ES-I3 (cell line): Measurements from ENCODE around the gene ARL14.

Experiments
- H3K36me3 ChIP-seq: 2 replicates; pipeline ENCODE4 v1.6.1; 2013; ENCODE audit warnings: mild to moderate bottlenecking, low read length, control low read depth, moderate library complexity; ENCODE audit not compliant: insufficient read depth
- H3K4me1 ChIP-seq: 2 replicates; pipeline ENCODE4 v1.6.1; 2013; ENCODE audit warnings: mild to moderate bottlenecking, control low read depth, low read length; ENCODE audit not compliant: insufficient read depth
- H3K9ac ChIP-seq: 2 replicates; pipeline ENCODE4 v1.6.1; 2013; ENCODE audit warnings: low read depth, mild to moderate bottlenecking, low read length, moderate library complexity
- H3K9me3 ChIP-seq: 2 replicates; pipeline ENCODE4 v1.6.1; 2013; ENCODE audit warnings: mild to moderate bottlenecking, low read length, moderate library complexity; ENCODE audit not compliant: control insufficient read depth, insufficient read depth

Gene ARL14

GRCh38 chr3:160665231-160665630 is 11.7 kb upstream of the ARL14 start:
- no peak overlapping the region for H3K9ac ChIP-seq
- peaks cover 10% of the 10 kb centered on the region; the same call in 1 of the 2 replicates for H3K4me1 ChIP-seq
- no peaks in the 10 kb centered on the region for H3K9me3 ChIP-seq
- no peaks in the 10 kb centered on the region for H3K36me3 ChIP-seq

GRCh38 chr3:160665784-160666526 is 11.0 kb upstream of the ARL14 start:
- Histone ChIP-seq H3K4me1 (peaks cover 10% of the 10 kb centered on the region; the same call in 1 of the 2 replicates), H3K9me3 (no peaks in the 10 kb centered on the region), H3K9ac (no peak overlapping the region), H3K36me3 (no peaks in the 10 kb centered on the region)

GRCh38 chr3:160667452-160667851 is 9.5 kb upstream of the ARL14 start:
- Histone ChIP-seq H3K4me1 (peaks cover 10% of the 10 kb centered on the region; the same call in 1 of the 2 replicates), H3K36me3 (no peaks in the 10 kb centered on the region), H3K9me3 (no peaks in the 10 kb centered on the region), H3K9ac (no peak overlapping the region)

- Histone ChIP-seq H3K9ac (no peak overlapping the region), H3K9me3 (no peaks in the 10 kb centered on the region), H3K4me1 (peaks cover 10% of the 10 kb centered on the region; the same call in 1 of the 2 replicates)
These were observed 8.5 kb upstream of the ARL14 start for GRCh38 chr3:160668454-160668853.

GRCh38 chr3:160671231-160671630 is 5.7 kb upstream of the ARL14 start:
- H3K4me1 ChIP-seq: peaks cover 3% of the 10 kb centered on the region; the same call in 1 of the 2 replicates
- no peaks in the 10 kb centered on the region for H3K36me3 ChIP-seq
- no peaks in the 10 kb centered on the region for H3K9me3 ChIP-seq
- H3K9ac ChIP-seq: no peak overlapping the region

More at GRCh38 chr3:160668454-160668853, 8.5 kb upstream of the ARL14 start:
- H3K36me3 ChIP-seq: no peaks in the 10 kb centered on the region

- Histone ChIP-seq H3K9me3 (no peaks in the 10 kb centered on the region), H3K9ac (no peak overlapping the region), H3K36me3 (no peaks in the 10 kb centered on the region), H3K4me1 (peaks cover 6% of the 10 kb centered on the region; the same call in 1 of the 2 replicates)
These were observed 5.0 kb upstream of the ARL14 start for GRCh38 chr3:160671995-160672394.

GRCh38 chr3:160673188-160673587 is 3.8 kb upstream of the ARL14 start:
- Histone ChIP-seq H3K9me3 (no peaks in the 10 kb centered on the region), H3K36me3 (no peaks in the 10 kb centered on the region), H3K9ac (no peak overlapping the region), H3K4me1 (peaks cover 15% of the 10 kb centered on the region)

- H3K9ac ChIP-seq: no peak overlapping the region
- peaks cover 23% of the 10 kb centered on the region for H3K4me1 ChIP-seq
- no peaks in the 10 kb centered on the region for H3K36me3 ChIP-seq
- no peaks in the 10 kb centered on the region for H3K9me3 ChIP-seq
These were observed 1.3 kb upstream of the ARL14 start for GRCh38 chr3:160675566-160676124.

- peaks cover 23% of the 10 kb centered on the region for H3K4me1 ChIP-seq
These were observed 510 bp downstream of the ARL14 start for GRCh38 chr3:160677459-160677881.

GRCh38 chr3:160678292-160678842 is 1.4 kb downstream of the ARL14 start:
- no peak overlapping the region for H3K9ac ChIP-seq
- no peaks in the 10 kb centered on the region for H3K9me3 ChIP-seq
- peaks cover 23% of the 10 kb centered on the region for H3K4me1 ChIP-seq
- no peaks in the 10 kb centered on the region for H3K36me3 ChIP-seq

More at GRCh38 chr3:160677459-160677881, 510 bp downstream of the ARL14 start:
- Histone ChIP-seq H3K9me3 (no peaks in the 10 kb centered on the region), H3K36me3 (no peaks in the 10 kb centered on the region), H3K9ac (no peak overlapping the region)

GRCh38 chr3:160684368-160684740 is 7.4 kb downstream of the ARL14 start:
- H3K4me1 ChIP-seq: 0 out of 2 replicates have a peak, but pooled peaks cover 6% of the 10 kb centered on the region
- no peak overlapping the region for H3K9ac ChIP-seq
- H3K9me3 ChIP-seq: no peaks in the 10 kb centered on the region
- no peaks in the 10 kb centered on the region for H3K36me3 ChIP-seq

GRCh38 chr3:160685144-160685766 is 8.3 kb downstream of the ARL14 start:
- H3K9me3 ChIP-seq: no peaks in the 10 kb centered on the region

GRCh38 chr3:160686955-160687535 is 10.1 kb downstream of the ARL14 start:
- Histone ChIP-seq H3K36me3 (no peaks in the 10 kb centered on the region), H3K4me1 (0 out of 2 replicates have a peak, but pooled peaks cover 6% of the 10 kb centered on the region), H3K9ac (no peak overlapping the region), H3K9me3 (no peaks in the 10 kb centered on the region)

More at GRCh38 chr3:160685144-160685766, 8.3 kb downstream of the ARL14 start:
- Histone ChIP-seq H3K9ac (no peak overlapping the region), H3K4me1 (0 out of 2 replicates have a peak, but pooled peaks cover 6% of the 10 kb centered on the region), H3K36me3 (no peaks in the 10 kb centered on the region)

- Histone ChIP-seq H3K36me3 (no peaks in the 10 kb centered on the region), H3K9me3 (no peaks in the 10 kb centered on the region), H3K9ac (no peak overlapping the region), H3K4me1 (no peaks in the 10 kb centered on the region)
These were observed 14.2 kb downstream of the ARL14 start for GRCh38 chr3:160691151-160691550.
